GM12801 (cell line): ENCODE data around the gene OAF.

Experiments
- TF ChIP-seq, protein P1 (sequence below): IDR thresholded peaks from one replicate; pipeline ENCODE4 v1.5.1; 2011; ENCODE audit warnings: control low read depth; ENCODE audit not compliant: insufficient read length; ENCODE audit errors: extremely low read depth

OAF gene

DNA sequence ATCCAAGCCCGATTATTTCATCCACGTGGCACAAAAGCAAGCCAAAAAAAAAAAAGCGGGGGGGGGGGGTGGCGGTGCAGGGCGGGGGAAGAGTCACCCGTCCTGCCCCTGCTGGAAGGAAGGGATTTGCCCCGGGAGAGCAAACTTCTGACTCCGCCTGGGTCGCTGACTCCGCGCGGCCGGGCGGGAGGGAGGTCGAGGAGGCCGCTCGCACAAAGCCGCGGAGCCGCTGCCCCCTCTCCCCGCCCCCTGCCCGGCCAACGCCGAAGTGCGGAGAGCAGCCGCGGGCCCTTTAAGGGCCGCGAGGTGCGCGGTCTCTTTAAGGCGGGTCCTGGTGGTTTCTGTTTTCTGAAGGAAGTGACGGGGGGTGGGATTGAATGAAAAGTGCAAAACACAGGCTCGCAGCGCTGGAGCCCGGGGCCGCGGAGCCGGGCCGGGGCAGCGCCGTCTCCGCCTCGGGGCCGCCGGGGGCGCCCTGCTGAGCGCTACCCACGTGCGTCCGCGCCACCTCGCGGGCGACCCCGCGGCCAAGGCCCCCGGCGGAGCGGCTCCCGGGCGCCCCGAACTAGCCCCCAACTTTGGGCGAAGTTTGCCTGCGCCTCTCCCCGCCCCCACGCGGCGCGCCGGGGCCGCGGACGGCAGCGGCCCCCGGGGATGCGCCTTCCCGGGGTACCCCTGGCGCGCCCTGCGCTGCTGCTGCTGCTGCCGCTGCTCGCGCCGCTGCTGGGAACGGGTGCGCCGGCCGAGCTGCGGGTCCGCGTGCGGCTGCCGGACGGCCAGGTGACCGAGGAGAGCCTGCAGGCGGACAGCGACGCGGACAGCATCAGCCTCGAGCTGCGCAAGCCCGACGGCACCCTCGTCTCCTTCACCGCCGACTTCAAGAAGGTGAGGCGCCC, at the start of gene OAF:
Gene OAF (plus strand): TSS at position 407 of the 896 bp plus-strand sequence. CDS start 248 bp downstream, at position 655.
- TF ChIP-seq, protein P1, sequence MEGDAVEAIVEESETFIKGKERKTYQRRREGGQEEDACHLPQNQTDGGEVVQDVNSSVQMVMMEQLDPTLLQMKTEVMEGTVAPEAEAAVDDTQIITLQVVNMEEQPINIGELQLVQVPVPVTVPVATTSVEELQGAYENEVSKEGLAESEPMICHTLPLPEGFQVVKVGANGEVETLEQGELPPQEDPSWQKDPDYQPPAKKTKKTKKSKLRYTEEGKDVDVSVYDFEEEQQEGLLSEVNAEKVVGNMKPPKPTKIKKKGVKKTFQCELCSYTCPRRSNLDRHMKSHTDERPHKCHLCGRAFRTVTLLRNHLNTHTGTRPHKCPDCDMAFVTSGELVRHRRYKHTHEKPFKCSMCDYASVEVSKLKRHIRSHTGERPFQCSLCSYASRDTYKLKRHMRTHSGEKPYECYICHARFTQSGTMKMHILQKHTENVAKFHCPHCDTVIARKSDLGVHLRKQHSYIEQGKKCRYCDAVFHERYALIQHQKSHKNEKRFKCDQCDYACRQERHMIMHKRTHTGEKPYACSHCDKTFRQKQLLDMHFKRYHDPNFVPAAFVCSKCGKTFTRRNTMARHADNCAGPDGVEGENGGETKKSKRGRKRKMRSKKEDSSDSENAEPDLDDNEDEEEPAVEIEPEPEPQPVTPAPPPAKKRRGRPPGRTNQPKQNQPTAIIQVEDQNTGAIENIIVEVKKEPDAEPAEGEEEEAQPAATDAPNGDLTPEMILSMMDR = no peak

DNA sequence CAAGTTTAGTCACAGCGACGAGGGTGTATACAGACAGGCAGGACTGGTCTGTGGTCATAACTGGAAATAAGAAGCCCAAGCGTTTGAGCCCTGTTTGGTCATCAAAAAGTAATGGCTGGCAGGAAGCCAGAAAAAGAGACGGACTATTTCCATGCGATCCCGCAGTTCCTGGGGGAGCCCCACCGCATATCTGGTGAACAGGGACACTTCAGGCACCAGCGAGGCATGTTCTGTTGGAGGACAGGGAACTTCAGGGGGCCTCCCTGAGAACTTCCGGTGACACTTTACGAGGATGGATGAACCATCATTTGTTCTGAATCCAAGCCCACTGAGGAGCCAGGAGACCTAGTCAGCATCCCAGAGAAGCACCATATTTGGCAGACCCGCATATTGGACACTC, 43.2 kb upstream of the OAF start:
- TF ChIP-seq, protein P1 = no peak

DNA sequence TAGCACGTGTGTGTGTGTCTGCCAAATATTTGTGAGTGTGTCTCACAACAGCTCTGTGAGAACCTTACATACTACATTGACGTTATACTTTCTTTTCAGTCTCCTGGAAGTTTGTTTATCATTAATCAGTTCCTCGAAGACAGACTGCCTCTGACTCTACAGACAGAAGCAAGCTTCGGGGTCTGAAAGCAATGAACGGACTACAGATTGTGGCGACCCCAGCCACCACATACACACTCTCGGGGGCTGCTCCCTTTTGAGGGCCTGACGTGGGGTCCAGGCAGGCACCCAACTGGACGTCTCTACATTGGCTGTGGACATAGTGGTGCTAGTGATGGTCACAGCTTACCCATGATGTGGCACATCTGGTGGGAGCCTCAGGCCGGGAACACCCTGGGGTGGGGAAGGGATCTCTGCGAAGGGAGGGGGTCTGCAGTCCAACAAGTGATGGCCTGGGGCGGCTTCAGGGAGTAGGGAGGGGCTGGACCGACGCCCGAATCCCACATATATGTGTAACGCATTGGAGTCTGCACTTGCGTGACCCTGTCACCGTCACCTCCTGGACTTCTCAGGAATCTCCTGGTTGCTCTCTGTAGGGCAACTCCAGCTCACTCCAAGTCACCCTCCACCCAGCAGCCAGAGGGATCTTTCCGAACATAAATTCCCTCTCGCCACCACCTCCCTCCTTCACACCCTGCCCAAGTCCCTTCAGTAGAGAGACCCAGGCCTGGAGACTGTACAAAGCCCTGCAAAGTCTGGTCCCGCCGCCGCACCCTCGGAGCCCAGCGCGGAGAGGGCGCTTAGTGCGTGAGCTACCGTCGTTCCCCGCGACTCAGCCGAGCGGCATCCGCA, 42.5 kb upstream of the OAF start:
- TF ChIP-seq, protein P1 = no peak

DNA sequence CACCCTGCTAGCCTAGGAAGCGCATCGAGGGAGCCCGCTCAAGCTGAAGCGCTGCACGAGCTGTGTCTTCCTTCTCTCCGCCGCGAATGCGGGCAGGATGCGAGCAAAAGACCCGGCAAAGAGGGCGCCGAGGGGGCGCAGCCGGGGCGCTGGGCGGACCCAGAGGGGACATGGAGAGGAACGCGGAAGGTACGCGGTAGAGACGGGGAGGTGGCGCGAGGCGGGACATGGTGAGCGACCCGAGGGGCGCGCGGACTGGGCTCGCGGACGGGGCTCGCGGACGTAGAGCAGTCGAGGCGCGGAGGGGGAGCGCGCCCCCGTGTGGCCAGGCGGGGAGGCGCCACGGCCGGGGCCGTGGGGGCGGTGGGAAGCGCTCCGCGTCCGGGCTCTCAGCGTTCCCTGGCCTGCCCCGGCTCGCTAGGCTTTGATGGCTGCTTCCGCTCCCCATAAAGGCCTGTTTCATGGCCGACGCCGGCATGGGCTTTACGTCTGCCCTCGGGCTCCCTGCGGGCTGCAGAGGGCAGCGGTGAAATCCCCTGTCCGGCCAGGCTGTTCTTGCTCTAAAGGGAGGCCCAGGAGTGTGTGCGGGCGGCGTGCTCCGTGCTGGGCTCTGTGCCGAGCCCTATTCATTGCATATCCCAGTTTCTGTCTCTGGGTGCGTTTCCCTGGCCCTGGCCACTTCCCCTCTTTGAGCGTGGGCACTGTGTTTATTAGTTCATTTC, 41.7 kb upstream of the OAF start:
- TF ChIP-seq, protein P1 = no peak

DNA sequence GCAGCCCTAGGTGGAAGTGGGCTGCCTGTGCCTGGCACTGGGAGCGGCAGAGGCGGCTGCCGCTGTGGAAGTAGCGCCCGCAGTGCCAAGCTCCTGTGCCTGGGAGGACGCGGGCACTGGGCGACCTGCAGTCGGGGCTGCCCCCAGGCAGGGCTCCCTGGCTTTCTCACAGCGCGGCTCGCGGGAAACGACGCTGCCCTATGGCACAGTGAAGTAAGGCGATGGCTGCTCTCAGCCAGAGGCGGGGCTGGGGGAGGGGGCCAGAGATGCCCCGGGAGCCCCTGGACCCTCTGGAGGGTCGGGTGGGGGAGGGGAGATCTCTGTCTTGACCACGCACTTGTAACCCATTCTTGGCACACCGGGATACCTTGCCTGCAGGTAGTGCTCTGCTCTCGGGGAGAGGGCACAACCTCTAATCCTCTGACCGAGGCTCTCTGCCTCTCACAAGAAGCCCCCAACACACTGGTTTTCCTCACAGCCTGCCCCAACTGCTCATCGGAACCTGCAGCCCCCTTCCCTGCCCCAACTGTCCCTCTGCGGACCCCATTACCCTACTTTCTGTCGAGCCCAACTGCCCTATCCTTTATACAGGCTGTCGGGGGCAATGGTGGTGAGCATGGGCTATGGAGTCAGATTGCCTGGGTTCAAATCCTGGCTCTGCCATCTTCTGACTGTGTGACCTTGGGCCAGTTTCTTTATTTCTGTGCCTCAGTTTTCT, 40.7 kb upstream of the OAF start:
- TF ChIP-seq, protein P1 = no peak

DNA sequence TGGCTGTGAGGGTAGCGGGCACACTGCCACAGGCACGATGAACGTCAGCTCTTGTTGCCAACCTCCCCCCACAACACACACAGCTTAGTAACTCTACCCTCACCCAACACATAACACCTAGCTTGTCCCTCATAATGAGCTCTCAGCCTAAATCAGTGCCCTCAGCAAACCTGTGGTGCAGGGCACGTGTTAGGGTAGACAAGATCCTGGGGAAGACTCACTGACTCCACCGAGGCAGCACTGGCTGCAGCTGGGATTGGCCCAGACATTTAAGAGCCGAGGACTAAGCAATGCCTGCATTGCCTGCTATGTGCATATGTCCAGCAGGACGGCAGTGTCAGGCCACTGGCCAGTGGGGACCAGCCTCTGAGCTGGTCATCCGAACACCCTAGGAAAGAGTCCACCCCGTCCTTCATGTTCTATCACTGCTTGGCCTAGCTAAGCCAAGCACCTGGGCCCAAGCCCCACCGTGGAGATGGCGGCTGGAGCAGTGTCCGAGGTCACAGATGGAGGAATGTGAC, 40.0 kb upstream of the OAF start:
- TF ChIP-seq, protein P1 = no peak
